DND-41 (cell line): ENCODE data around the gene PFKFB3.

Source experiments
- EZH2 ChIP-seq: IDR thresholded peaks from 3 replicates; pipeline ENCODE4 v1.6.1; 2012; ENCODE audit warnings: borderline replicate concordance, low read depth, mild to moderate bottlenecking, moderate library complexity, low read length, inconsistent platforms; ENCODE audit not compliant: severe bottlenecking
- TF ChIP-seq, protein P1 (sequence below): IDR thresholded peaks from 2 replicates; pipeline ENCODE4 v1.5.1; 2012; ENCODE audit warnings: borderline replicate concordance, low read length, moderate library complexity, mild to moderate bottlenecking; ENCODE audit not compliant: poor library complexity, severe bottlenecking; ENCODE audit errors: extremely low read depth

DNA sequence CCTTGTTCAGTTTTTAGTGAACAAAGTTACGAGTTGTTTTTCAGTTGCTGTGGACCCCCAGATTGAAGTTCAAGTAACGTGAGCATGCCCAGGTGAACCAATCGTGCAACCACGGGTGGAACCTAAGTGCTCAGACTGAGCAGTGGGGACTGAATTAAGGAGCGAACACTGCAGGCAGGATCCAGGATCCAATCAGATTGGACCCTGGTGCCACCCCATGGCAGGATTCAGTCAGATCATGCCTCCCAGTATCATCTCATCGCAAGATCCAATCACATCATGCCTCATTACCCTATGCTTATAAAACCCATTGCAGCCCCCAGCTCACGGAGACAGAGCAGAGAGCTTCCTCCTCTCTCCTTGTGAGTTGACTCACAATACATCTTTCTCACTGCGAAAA lies 80.9 kb downstream of the PFKFB3 start:
- TF ChIP-seq, protein P1, sequence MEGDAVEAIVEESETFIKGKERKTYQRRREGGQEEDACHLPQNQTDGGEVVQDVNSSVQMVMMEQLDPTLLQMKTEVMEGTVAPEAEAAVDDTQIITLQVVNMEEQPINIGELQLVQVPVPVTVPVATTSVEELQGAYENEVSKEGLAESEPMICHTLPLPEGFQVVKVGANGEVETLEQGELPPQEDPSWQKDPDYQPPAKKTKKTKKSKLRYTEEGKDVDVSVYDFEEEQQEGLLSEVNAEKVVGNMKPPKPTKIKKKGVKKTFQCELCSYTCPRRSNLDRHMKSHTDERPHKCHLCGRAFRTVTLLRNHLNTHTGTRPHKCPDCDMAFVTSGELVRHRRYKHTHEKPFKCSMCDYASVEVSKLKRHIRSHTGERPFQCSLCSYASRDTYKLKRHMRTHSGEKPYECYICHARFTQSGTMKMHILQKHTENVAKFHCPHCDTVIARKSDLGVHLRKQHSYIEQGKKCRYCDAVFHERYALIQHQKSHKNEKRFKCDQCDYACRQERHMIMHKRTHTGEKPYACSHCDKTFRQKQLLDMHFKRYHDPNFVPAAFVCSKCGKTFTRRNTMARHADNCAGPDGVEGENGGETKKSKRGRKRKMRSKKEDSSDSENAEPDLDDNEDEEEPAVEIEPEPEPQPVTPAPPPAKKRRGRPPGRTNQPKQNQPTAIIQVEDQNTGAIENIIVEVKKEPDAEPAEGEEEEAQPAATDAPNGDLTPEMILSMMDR = no peak
- TF ChIP-seq EZH2 = no peak
